Measurements from ENCODE around the gene UBE2F. TPM values are rescaled to one million over a fixed set of nuclear protein-coding genes. Genes with fewer than 3 reads are reported as not detected.

Gene UBE2F
- total RNA-seq, 1 experiment from 2014 or later, result 44.9 TPM

DNA sequence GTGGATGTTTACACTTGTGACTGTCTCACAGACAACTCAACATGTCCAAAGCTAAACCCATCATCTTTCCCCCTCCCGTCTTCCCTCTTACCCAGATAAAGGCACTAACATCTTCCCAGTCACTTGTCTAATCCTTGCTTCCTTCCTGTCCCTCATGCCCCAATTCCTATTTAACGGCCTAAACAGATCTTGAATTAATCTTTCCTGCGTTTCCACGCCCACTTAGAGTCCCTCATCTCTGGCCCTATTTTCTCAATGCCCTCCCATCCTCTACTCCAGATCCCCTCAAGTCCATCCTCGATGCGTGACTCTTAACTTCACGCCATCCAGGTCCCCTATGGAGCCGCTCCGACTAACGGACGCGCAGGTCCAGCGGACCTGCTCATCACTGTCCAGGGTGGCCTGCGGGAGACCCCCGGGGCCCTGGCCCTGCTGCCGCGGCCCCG is 93.3 kb downstream of the UBE2F start:
- TF ChIP-seq, protein P1, sequence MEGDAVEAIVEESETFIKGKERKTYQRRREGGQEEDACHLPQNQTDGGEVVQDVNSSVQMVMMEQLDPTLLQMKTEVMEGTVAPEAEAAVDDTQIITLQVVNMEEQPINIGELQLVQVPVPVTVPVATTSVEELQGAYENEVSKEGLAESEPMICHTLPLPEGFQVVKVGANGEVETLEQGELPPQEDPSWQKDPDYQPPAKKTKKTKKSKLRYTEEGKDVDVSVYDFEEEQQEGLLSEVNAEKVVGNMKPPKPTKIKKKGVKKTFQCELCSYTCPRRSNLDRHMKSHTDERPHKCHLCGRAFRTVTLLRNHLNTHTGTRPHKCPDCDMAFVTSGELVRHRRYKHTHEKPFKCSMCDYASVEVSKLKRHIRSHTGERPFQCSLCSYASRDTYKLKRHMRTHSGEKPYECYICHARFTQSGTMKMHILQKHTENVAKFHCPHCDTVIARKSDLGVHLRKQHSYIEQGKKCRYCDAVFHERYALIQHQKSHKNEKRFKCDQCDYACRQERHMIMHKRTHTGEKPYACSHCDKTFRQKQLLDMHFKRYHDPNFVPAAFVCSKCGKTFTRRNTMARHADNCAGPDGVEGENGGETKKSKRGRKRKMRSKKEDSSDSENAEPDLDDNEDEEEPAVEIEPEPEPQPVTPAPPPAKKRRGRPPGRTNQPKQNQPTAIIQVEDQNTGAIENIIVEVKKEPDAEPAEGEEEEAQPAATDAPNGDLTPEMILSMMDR (IDR thresholded peaks at IDR 0.05), result no peak
- TF ChIP-seq REST (IDR thresholded peaks at IDR 0.05; ENCODE audit: insufficient read depth in 1 of 2, low read depth in 2 of 2, low read length in 1 of 2) (no peak), POLR2AphosphoS5 (IDR thresholded peaks at IDR 0.05; ENCODE audit: low read depth, low read length) (no peak), TCF7L2 (IDR thresholded peaks at IDR 0.05; ENCODE audit: low read depth, low read length) (no peak), SIN3A (IDR thresholded peaks at IDR 0.05; ENCODE audit: borderline replicate concordance, insufficient read depth, low read depth, low read length) (no peak)
- no peaks in the 10 kb centered on the region for H3K27me3 ChIP-seq (ENCODE audit: control insufficient read depth, insufficient read depth, low read length)
- CTCF ChIA-PET, result no interaction called here
- peak overlapping the region; percentile 95 to 96 for H3K4me3 ChIP-seq (ENCODE audit: low read depth in 2 of 2, low read length in 2 of 2)
- POLR2A ChIA-PET, result interaction anchor here (0.5 to 0.6 kb wide), 3 partner anchors 585 to 1718 kb away, joined by 3 to 16 read pairs (median 5); no protein-coding TSS in a partner anchor
- H3K9me3 ChIP-seq (ENCODE audit: control insufficient read depth, insufficient read depth, low read depth, low read length), result no peaks in the 10 kb centered on the region
- H3K4me1 ChIP-seq (ENCODE audit: control insufficient read depth, insufficient read depth, low read length), result peaks cover 10% of the 10 kb centered on the region
- DNase-seq (ENCODE audit: low read depth, low spot score) (no peak), ATAC-seq (no peak)
- peaks cover 11% of the 10 kb centered on the region for H3K36me3 ChIP-seq (ENCODE audit: control insufficient read depth, insufficient read depth, low read length)
- in situ Hi-C loops (cut with HindIII; ENCODE audit: low pct_unique_long_range_greater_than_20kb, low sequenced_read_pairs) (no loop called here), intact Hi-C loops (cut with micrococcal nuclease; ENCODE audit: unreplicated experiment) (no loop called here)
- H3K27ac ChIP-seq (ENCODE audit: low read length), result peak overlapping the region; percentile 95
- no TSS peak for BruUV-seq (replicated peaks)

GRCh38 chr2:238060542-238061314 is 93.9 kb downstream of the UBE2F start, which contains the start of gene SCLY:
Gene SCLY (plus strand): TSS chr2:238061001. CDS start chr2:238061055, 54 bp downstream.
- Histone ChIP-seq H3K27me3 (ENCODE audit: control insufficient read depth, insufficient read depth, low read length) (no peaks in the 10 kb centered on the region), H3K36me3 (ENCODE audit: control insufficient read depth, insufficient read depth, low read length) (peaks cover 13% of the 10 kb centered on the region), H3K4me3 (ENCODE audit: low read depth in 2 of 2, low read length in 2 of 2) (peak within 1 kb of the TSS; percentile 95 to 96), H3K27ac (ENCODE audit: low read length) (peak within 1 kb of the TSS; percentile 95), H3K9me3 (ENCODE audit: control insufficient read depth, insufficient read depth, low read depth, low read length) (no peaks in the 10 kb centered on the region), H3K4me1 (ENCODE audit: control insufficient read depth, insufficient read depth, low read length) (peaks cover 10% of the 10 kb centered on the region)
- peak; percentile 98 for ATAC-seq
- DNase-seq (ENCODE audit: low read depth, low spot score), result peak; percentile 79
- intact Hi-C loops (cut with micrococcal nuclease; ENCODE audit: unreplicated experiment) (no loop called here), in situ Hi-C loops (cut with HindIII; ENCODE audit: low pct_unique_long_range_greater_than_20kb, low sequenced_read_pairs) (no loop called here)
- no TSS peak for BruUV-seq (replicated peaks)
- TF ChIP-seq POLR2AphosphoS5 (IDR thresholded peaks at IDR 0.05; ENCODE audit: low read depth, low read length), result peak; percentile 77; the same call in 1 of the 2 replicates
- TF ChIP-seq REST (IDR thresholded peaks at IDR 0.05; ENCODE audit: insufficient read depth in 1 of 2, low read depth in 2 of 2, low read length in 1 of 2), result peak in 1 of 2 experiments; percentile 7; a peak in 1 of 4 replicates
- TF ChIP-seq, protein P1 (IDR thresholded peaks at IDR 0.05), result no peak
- 0 out of 2 replicates have a peak, but pooled peaks have one; percentile 12 for TF ChIP-seq SIN3A (IDR thresholded peaks at IDR 0.05; ENCODE audit: borderline replicate concordance, insufficient read depth, low read depth, low read length)
- peak; percentile 75 for TF ChIP-seq TCF7L2 (IDR thresholded peaks at IDR 0.05; ENCODE audit: low read depth, low read length)
- CTCF ChIA-PET, result interaction anchor here (0.5 kb wide), 1 partner anchor 433 kb away, joined by 3 read pairs; no protein-coding TSS in a partner anchor
- POLR2A ChIA-PET, result interaction anchor here (0.5 to 0.6 kb wide), 3 partner anchors 556 to 837 kb away, joined by 5 to 16 read pairs (median 5); no protein-coding TSS in a partner anchor
